ENCODE results near the gene ATXN7L3. TPM values are rescaled to one million over a fixed set of nuclear protein-coding genes. Genes with fewer than 3 reads are reported as not detected.

ATXN7L3 gene
- total and polyA plus RNA-seq, 9 of the 15 experiments (the other 6 are each of a cell fraction or from before 2014, with no cell fraction given) = 0.62 to 66.1 (median 33.2) TPM

GRCh38 chr17:44176671-44177501 is 22.8 kb downstream of the ATXN7L3 start:
- WGBS (ENCODE audit: insufficient coverage, low coverage, missing lambda C conversion rate) = 98% methylated on average over 21 of the region's 54 CpGs
- Histone ChIP-seq H3K4me3 (no peak overlapping the region), H3K4me1 (replicated peaks in 1 of 2; ENCODE audit: control insufficient read depth in 2 of 2, insufficient read depth in 2 of 2, low read length in 2 of 2) (peaks cover 0 to 13% of the 10 kb centered on the region in 2 experiments; a peak in 1 of 5 replicates), H3K27me3 (ENCODE audit: control insufficient read depth in 2 of 2, insufficient read depth in 2 of 2, low read length in 2 of 2) (no peaks in the 10 kb centered on the region), H3K79me2 (ENCODE audit: control insufficient read depth, insufficient read depth, low read length) (peaks cover 2% of the 10 kb centered on the region; the same call in 1 of the 3 replicates), H3K4me2 (ENCODE audit: insufficient read depth, low read length) (no peak overlapping the region), H3K9me1 (ENCODE audit: control insufficient read depth, insufficient read depth, low read length) (no peaks in the 10 kb centered on the region), H3K36me3 (ENCODE audit: control insufficient read depth, insufficient read depth, low read length) (peaks cover 33% of the 10 kb centered on the region; the same call in 2 of the 3 replicates), H2AFZ (ENCODE audit: low read depth, low read length) (no peak overlapping the region), H3K9me3 (replicated peaks; ENCODE audit: control insufficient read depth, insufficient read depth, low read depth, low read length) (no peaks in the 10 kb centered on the region), H4K20me1 (replicated peaks; ENCODE audit: control insufficient read depth, insufficient read depth, low read length) (no peaks in the 10 kb centered on the region), H3K9ac (ENCODE audit: insufficient read depth in 1 of 2, low read depth in 2 of 2, low read length in 2 of 2) (no peak overlapping the region), H3K27ac (ENCODE audit: extremely low read depth, low read depth, low read length) (no peak overlapping the region)
- no peak for FAIRE-seq
- ChIA-PET POLR2A (interaction anchor here (0.6 to 3.2 kb wide), 5 partner anchors 9 to 121 kb away, joined by 3 to 10 read pairs (median 3); no protein-coding TSS in a partner anchor), CTCF (ENCODE audit: low intra/inter-chr PET ratio) (no interaction called here)
- ATAC-seq = peak; percentile 31
- in situ Hi-C loops (cut with MboI) (no loop called here), intact Hi-C loops (cut with micrococcal nuclease) (no loop called here)
- no TSS peak for BruUV-seq (replicated peaks)
- no peak for DNase-seq (ENCODE audit: extremely low read depth in 1 of 4, low spot score in 3 of 4)
- no peak for TF ChIP-seq SMAD1 (IDR thresholded peaks at IDR 0.05; ENCODE audit: low read depth, low read length, partially characterized antibody)
- TF ChIP-seq CHAMP1 (IDR thresholded peaks at IDR 0.05) = no peak
- no peak for TF ChIP-seq XRCC5 (IDR thresholded peaks at IDR 0.05; ENCODE audit: low read depth, low read length)
- no peak for TF ChIP-seq FOXJ3 (CRISPR knock-in tag; IDR thresholded peaks at IDR 0.05)
- 0 out of 2 replicates have a peak, but pooled peaks have one; percentile 8 for TF ChIP-seq ATF1 (CRISPR knock-in tag; IDR thresholded peaks at IDR 0.05)
- no peak for TF ChIP-seq ATF1 (tag; IDR thresholded peaks at IDR 0.05)
- no peak for TF ChIP-seq ZFP91 (CRISPR knock-in tag; IDR thresholded peaks at IDR 0.05)
- TF ChIP-seq CGGBP1 (CRISPR knock-in tag; IDR thresholded peaks at IDR 0.05) = no peak
- TF ChIP-seq KDM2B (CRISPR knock-in tag; IDR thresholded peaks at IDR 0.05) = no peak
- no peak for TF ChIP-seq TCF3 (CRISPR knock-in tag; IDR thresholded peaks at IDR 0.05)
- no peak for TF ChIP-seq WHSC1 (IDR thresholded peaks at IDR 0.05; ENCODE audit: low read length)
- TF ChIP-seq POLR2G (IDR thresholded peaks at IDR 0.05; ENCODE audit: low read depth, low read length) = peak; percentile 48; the same call in 1 of the 2 replicates
- peak; percentile 78 for TF ChIP-seq ZBTB33 (CRISPR knock-in tag; IDR thresholded peaks at IDR 0.05)
- TF ChIP-seq RBFOX2 (IDR thresholded peaks at IDR 0.05; ENCODE audit: low read depth, low read length) = peak; percentile 57; the same call in 1 of the 2 replicates
- TF ChIP-seq HDAC6 (IDR thresholded peaks at IDR 0.05; ENCODE audit: low read depth, low read length) = no peak

All from K562 (cell line).